Measurements from ENCODE around the gene RGL1.
A peak's percentile ranks its signal among the peaks of the same experiment; 100 is the strongest.
"Not testable (repeated sequence)": the region's sequence is repeated elsewhere in the genome, so short reads cannot be mapped to it uniquely, and the experiment has no call there.

Gene RGL1

GRCh38 chr1:183804916-183805841 lies at the start of gene RGL1:
TSS of gene RGL1 (plus strand) at chr1:183805120. CDS start at chr1:183805298, 178 bp downstream.
- peak; percentile 44 for DNase-seq

- DNase-seq, result no peak
These were observed 48.6 kb upstream of the RGL1 start for GRCh38 chr1:183756326-183756725.

DNA sequence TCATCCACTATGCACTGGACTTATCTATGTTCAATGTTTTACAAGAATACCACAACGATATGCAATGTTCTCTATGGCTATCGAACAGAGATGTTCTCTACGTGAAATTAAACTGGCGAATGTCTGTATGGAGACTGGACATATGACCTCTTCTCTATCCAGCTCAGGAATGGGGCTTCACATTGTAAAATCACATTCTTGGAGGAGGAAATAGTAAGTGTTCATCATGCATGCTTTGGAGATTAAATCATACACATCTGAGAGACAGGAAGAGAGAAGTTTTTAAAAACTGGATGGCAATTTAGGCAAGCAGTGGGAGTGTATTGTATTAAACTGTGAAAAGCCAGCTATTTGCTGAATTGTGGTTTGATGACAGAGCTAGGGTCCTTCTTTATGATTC lies 47.9 kb upstream of the RGL1 start:
- no peak for DNase-seq

DNA sequence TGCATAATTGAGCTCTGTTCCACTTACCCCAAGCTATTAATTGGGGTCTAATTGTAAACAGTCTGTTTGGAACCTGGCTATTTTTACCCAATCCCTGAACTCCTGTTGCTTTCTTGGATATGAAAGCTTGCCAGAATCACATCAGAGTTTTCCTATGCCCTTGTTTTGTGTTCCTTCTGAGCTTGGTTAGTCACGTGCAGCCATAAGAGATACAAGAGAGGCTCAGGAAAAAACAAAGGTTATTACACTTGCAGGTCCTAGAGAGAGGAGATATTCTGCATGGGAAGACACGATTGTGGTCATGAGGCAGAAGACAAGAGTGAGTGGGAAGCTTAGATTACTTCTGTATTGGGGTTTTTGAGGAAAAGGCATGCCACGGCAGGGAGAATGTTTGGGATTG lies 46.0 kb upstream of the RGL1 start:
- DNase-seq, result no peak

DNA sequence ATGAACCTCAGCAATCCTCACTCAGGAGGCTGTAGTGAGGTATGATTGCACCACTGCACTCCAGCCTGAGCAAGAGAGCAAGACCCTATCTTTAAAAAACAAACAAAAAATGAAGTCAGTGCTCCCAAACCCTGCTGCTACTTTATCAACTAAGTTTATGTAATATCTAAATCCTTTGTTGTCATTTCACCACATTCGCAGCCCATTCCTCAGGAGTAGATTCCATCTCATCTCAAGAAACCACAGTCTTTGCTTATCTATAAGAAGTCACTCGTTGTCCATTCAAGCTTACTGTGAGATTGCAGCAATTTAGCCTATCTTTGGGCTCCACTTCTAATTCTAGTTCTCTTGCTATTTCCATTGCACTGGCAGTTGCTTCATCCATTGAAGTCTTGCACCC lies 44.3 kb upstream of the RGL1 start:
- DNase-seq, result no peak

- DNase-seq, result no peak
These were observed 43.0 kb upstream of the RGL1 start for GRCh38 chr1:183761871-183762270.

DNA sequence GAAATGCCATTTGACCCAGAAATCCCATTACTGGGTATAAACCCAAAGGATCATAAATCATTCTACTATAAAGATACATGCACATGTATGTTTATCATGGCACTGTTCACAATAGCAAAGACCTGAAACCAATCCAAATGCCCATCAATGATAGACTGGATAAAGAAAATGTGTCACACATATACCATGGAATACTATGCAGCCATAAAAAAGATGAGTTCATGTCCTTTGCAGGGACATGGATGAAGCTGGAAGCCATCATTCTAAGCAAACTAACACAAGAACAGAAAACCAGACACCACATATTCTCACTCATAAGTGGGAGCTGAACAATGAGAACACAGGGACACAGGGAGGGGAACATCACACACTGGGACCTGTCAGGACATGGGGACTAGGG lies 42.1 kb upstream of the RGL1 start:
- not testable (repeated sequence) for DNase-seq

GRCh38 chr1:183764981-183765380 lies 39.9 kb upstream of the RGL1 start:
- DNase-seq, result no peak

DNA sequence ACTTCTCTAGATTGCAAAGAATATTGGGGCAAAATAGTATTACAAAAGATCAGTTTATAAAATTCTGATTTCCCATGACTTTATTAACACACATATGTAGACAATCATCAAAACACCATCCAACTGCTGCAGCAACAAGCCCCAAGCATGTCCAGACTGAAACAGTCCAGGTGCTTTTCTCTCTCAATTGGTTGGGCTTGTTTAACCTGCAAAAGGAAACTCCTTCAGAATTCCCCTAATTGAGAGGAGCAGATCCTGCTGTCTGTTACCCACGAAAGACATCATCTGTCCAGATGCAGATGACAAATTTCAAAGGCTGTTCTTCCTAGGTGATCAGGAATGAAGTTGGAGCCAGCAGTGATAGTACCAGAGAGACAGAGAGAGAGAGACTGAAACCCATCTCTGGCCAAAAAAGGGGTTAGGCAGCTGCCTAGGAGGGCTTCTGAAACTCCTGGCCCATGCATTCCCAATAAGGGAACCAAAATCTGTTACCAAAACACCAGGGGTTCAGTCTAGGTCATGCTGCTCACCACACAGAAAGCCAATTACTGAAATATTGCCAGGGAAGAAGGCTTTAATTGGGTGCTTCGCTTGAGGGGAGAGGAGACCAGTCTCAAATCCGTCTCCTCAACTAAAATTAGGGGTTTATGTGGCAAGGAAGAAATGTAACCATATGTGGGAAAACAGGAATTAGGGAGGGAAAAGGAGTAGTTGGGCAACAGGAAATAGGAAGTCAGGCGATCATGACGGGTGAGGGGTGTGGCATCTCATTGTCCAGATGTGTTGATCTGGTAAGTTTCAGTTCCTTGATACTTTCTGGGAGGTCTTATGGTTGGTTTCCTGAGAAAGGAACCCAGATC lies 34.7 kb upstream of the RGL1 start:
- no peak for DNase-seq

- DNase-seq, result no peak
These were observed 34.1 kb upstream of the RGL1 start for GRCh38 chr1:183770816-183771128.

GRCh38 chr1:183773482-183774274 lies 31.2 kb upstream of the RGL1 start:
- no peak for DNase-seq

DNA sequence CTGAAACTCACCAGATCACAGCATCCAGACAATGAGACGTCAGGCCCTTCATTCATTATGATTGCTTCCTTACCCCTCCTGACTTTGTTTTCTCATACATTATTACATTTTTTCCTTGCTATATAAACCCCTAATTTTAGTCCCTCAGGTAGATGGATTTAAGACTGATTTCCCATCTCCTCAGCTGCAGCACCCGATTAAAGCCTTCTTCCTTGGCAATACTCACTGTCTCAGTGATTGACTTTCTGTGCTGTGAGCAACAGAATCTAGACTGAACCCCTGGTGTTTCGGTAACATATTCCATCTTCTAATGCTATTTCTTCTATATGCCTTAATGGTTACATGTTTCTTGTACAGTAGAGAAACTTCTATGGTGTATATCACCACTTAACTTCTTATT lies 30.0 kb upstream of the RGL1 start:
- no peak for DNase-seq

- no peak for DNase-seq
These were observed 28.2 kb upstream of the RGL1 start for GRCh38 chr1:183776731-183777130.

GRCh38 chr1:183777328-183777727 lies 27.6 kb upstream of the RGL1 start:
- DNase-seq, result no peak

DNA sequence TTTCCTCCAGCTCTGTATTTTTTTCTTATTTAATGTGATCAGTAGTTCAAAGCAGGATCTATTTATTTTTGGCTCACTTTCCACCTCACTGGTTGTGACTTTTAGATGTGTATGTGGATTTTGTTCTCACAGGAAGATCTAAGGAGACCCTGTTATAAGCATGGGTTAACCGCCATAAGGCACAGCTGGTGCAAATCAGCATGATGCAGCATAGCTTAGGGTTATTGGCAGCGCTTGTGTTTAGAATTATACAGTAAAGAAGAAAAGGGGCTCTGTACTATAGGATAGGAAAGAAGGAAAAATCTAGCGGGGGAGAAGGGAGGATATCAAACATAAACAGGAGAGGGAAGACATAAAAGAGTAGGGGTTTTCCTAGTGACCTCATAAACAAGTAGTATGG lies 26.9 kb upstream of the RGL1 start:
- no peak for DNase-seq

- DNase-seq, result no peak
These were observed 26.1 kb upstream of the RGL1 start for GRCh38 chr1:183778568-183779433.

- DNase-seq, result no peak
These were observed 24.8 kb upstream of the RGL1 start for GRCh38 chr1:183780159-183780558.

DNA sequence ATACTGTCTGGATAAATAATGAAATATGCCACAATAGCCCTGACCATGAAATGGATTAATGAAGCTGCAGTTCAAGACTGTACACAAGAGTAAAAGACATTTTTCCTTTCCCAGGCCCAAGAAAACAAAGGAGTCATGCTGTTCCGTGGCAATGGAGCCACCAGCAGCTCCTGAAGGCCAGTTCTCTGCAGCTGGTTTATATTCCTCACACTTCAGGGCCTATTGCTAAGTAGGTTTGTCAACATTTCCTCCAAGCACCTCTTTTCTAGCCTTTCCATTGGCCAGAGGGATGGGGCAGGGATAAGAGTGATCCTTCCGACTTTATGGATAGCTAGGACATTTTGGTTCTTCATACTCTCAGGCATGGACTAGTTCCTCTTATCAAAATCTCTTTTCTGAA lies 24.2 kb upstream of the RGL1 start:
- no peak for DNase-seq

DNA sequence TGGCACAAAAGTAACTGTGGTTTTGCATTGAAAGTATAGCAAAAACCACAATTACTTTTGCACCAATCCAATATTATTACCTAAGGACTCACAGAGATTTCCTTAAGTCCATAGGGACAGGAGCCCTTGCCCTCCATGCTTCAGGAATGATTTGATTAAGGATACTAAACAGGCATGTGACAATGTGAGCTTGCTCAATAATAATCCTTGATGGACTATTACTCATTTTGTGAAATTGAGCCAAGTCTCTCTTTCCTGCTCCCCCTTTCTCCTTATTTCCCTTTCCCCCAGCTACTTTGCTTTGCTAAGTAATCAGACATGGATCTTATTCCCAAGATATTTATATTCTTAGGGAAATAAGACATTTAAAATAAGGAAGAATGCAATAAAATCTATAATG lies 21.6 kb upstream of the RGL1 start:
- DNase-seq, result no peak

GRCh38 chr1:183783767-183784637 lies 20.9 kb upstream of the RGL1 start:
- peak; percentile 6 for DNase-seq

DNA sequence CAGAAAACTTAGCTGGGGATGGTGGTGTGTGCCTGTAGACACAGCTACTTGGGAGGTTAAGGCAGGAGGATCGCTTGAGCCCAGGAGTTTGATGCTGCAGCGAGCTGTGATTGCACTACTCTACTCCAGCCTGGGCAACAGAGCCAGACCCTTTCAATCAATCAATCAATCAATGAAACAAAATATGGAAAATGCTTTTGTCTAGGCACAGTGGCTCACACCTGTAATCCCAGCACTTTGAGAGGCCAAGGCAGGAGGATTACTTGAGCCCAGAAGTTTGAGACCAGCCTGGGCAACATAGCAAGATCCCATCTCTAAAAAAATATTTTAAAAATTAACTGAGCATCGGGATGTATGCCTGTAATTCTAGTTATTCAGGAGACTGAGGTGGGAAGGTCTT lies 19.0 kb upstream of the RGL1 start:
- DNase-seq, result not testable (repeated sequence)

Measured in NCI-H1092 treated with DMSO at 0.1 percent for 48 hours (cell line).